ENCODE measurements around the gene EPB41L4A.

EPB41L4A gene

GRCh38 chr5:112267231-112267630 is 151.8 kb downstream of the EPB41L4A start:
- H3K27ac ChIP-seq: no peak overlapping the region
- TF ChIP-seq ZFX (IDR thresholded peaks at IDR 0.05): no peak
- TF ChIP-seq CTCF (conservative IDR thresholded peaks at IDR 0.05): no peak

GRCh38 chr5:112264666-112265065 is 154.4 kb downstream of the EPB41L4A start:
- TF ChIP-seq CTCF (conservative IDR thresholded peaks at IDR 0.05) (no peak), ZFX (IDR thresholded peaks at IDR 0.05) (no peak)

GRCh38 chr5:112264151-112264550 is 154.9 kb downstream of the EPB41L4A start:
- H3K27ac ChIP-seq: no peak overlapping the region
- TF ChIP-seq ZFX (IDR thresholded peaks at IDR 0.05): no peak
- no peak for TF ChIP-seq CTCF (conservative IDR thresholded peaks at IDR 0.05)

More at GRCh38 chr5:112264666-112265065, 154.4 kb downstream of the EPB41L4A start:
- H3K27ac ChIP-seq: no peak overlapping the region

- H3K27ac ChIP-seq: no peak overlapping the region
- no peak for TF ChIP-seq CTCF (conservative IDR thresholded peaks at IDR 0.05)
- no peak for TF ChIP-seq ZFX (IDR thresholded peaks at IDR 0.05)
Observed at GRCh38 chr5:112263469-112263868, 155.6 kb downstream of the EPB41L4A start.

- H3K27ac ChIP-seq: no peak overlapping the region
- TF ChIP-seq ZFX (IDR thresholded peaks at IDR 0.05): no peak
- TF ChIP-seq CTCF (conservative IDR thresholded peaks at IDR 0.05): no peak
Observed at GRCh38 chr5:112258571-112258970, 160.5 kb downstream of the EPB41L4A start.

- TF ChIP-seq CTCF (conservative IDR thresholded peaks at IDR 0.05) (no peak), ZFX (IDR thresholded peaks at IDR 0.05) (no peak)
- H3K27ac ChIP-seq: no peak overlapping the region
Observed at GRCh38 chr5:112257976-112258375, 161.1 kb downstream of the EPB41L4A start.

- TF ChIP-seq CTCF (conservative IDR thresholded peaks at IDR 0.05) (no peak), ZFX (IDR thresholded peaks at IDR 0.05) (no peak)
- H3K27ac ChIP-seq: no peak overlapping the region
Observed at GRCh38 chr5:112257005-112257404, 162.1 kb downstream of the EPB41L4A start.

Measured in C4-2B (cell line).